Neural crest cell (in vitro differentiated cells): ENCODE measurements around the gene CCNC. TPM values are rescaled to one million over a fixed set of nuclear protein-coding genes. Genes with fewer than 3 reads are reported as not detected.
A peak's percentile ranks its signal among the peaks of the same experiment; 100 is the strongest.

ENCODE experiments used
- DNase-seq: peaks from one replicate; pipeline ENCODE4 v3.0.0; 2021; ENCODE audit warnings: low read depth, mixed read lengths, low spot score
- H3K27ac Mint-ChIP-seq: one replicate; pipeline ENCODE4 v1.8.0; 2021; ENCODE audit warnings: mild to moderate bottlenecking, mixed read lengths; ENCODE audit not compliant: unreplicated experiment
- H3K27me3 Mint-ChIP-seq: 2 replicates; pipeline ENCODE4 v1.8.0; 2021; ENCODE audit warnings: low read depth, mild to moderate bottlenecking, mixed read lengths
- H3K36me3 Mint-ChIP-seq: 2 replicates; pipeline ENCODE4 v1.8.0; 2021; ENCODE audit warnings: low read depth, mild to moderate bottlenecking, mixed read lengths
- H3K4me1 Mint-ChIP-seq: 2 replicates; pipeline ENCODE4 v1.8.0; 2021; ENCODE audit warnings: mixed read lengths
- H3K4me3 Mint-ChIP-seq: one replicate; pipeline ENCODE4 v1.8.0; 2021; ENCODE audit warnings: mild to moderate bottlenecking, mixed read lengths
- H3K9me3 Mint-ChIP-seq: 2 replicates; pipeline ENCODE4 v1.8.0; 2021; ENCODE audit warnings: mixed read lengths
- total RNA-seq: library from RNA; stranded (reverse); gene quantifications from 2 replicates; pipeline ENCODE4 v1.2.1, GENCODE V29; 2021
- TF ChIP-seq, protein P1 (sequence below): fragments of 200-600 bp; sonication (generic); conservative IDR thresholded peaks from 2 replicates; pipeline ENCODE4 v1.5.0; 2021; ENCODE audit warnings: antibody characterized with exemption, mild to moderate bottlenecking

The CCNC gene
- total RNA-seq, 1 donor from 2014 or later, result 45.5 TPM

DNA sequence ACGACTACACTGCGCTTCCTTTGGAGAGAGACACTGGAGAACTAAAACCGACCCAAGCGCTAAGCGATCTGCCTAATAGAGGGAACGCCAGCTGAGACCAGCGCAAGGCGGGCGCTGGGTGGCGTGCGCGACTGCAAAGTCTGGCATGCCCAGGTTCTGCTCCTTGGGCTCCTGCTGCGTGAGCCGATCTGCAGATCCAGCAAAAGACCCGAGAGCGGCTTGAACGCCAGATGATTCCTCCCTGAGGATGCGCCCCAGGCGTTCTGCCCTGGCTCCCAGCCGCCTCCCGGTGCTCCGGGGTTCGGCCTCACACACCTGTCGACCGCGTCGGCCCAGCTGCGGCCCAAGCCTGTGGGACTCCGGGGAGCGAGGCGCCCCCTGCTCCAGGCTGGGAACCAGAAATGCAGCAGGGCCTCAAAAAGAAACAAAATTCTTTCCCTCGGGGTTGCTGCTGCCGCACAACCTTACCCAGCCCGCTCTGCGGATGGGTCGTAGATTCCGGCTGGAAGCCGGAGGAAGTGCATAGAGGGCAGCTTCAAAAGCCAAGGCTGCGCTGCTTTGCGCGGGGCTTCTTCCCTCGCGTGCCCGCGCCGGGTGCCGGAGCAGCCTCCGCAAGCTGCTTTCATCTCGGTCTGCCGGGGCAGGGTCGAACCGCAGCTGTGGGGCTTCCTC, 20.3 kb upstream of the CCNC start:
- Mint-ChIP-seq H3K27ac (no peak overlapping the region), H3K9me3 (no peaks in the 10 kb centered on the region), H3K36me3 (no peaks in the 10 kb centered on the region), H3K4me3 (peak overlapping the region; percentile 86), H3K4me1 (peaks cover 19% of the 10 kb centered on the region), H3K27me3 (peaks cover 92% of the 10 kb centered on the region)
- TF ChIP-seq, protein P1, sequence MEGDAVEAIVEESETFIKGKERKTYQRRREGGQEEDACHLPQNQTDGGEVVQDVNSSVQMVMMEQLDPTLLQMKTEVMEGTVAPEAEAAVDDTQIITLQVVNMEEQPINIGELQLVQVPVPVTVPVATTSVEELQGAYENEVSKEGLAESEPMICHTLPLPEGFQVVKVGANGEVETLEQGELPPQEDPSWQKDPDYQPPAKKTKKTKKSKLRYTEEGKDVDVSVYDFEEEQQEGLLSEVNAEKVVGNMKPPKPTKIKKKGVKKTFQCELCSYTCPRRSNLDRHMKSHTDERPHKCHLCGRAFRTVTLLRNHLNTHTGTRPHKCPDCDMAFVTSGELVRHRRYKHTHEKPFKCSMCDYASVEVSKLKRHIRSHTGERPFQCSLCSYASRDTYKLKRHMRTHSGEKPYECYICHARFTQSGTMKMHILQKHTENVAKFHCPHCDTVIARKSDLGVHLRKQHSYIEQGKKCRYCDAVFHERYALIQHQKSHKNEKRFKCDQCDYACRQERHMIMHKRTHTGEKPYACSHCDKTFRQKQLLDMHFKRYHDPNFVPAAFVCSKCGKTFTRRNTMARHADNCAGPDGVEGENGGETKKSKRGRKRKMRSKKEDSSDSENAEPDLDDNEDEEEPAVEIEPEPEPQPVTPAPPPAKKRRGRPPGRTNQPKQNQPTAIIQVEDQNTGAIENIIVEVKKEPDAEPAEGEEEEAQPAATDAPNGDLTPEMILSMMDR, result peak; percentile 60
- DNase-seq, result peak; percentile 55

DNA sequence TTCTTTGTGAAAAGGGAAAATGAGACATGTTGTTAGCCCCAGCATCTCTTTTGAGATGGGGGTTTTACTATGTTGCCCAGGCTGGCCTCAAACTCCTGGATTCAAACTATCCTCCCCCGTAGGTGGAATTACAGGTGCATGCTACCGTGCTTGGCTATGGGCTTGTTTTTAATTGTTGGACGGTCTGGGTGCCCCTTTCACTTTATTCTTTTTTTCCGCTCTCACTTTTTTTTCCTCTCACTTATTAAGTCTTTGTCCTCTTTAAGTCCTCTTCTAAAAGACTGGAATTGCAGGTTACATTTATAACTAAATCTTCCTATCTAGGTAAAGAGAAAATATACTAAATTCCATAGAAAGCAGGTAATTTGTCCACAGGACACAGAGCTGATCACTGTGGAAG, 19.3 kb upstream of the CCNC start:
- no peaks in the 10 kb centered on the region for H3K36me3 Mint-ChIP-seq
- no peak overlapping the region for H3K27ac Mint-ChIP-seq
- H3K4me3 Mint-ChIP-seq, result no peak overlapping the region
- H3K27me3 Mint-ChIP-seq, result peaks cover 93% of the 10 kb centered on the region
- DNase-seq, result no peak
- TF ChIP-seq, protein P1, result no peak
- no peaks in the 10 kb centered on the region for H3K9me3 Mint-ChIP-seq
- peaks cover 19% of the 10 kb centered on the region for H3K4me1 Mint-ChIP-seq

DNA sequence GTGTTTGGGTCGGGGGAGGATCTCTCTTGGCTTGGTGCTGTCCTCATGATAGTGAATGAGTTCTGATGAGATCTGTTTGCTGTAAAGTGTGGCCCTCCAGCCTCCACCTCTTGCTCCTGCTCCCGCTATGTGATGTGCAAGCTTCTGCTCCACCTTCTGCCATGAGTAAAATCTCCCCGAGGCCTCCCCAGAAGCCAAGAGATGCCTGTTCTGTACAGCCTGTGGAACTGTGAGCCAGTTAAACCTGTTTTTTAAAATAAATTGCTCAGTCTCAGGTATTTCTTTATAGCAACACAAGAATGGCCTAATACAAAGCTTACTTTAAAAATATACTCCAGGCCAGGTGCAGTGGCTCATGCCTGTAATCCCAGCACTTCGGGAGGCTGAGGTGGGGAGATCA, 11.3 kb upstream of the CCNC start:
- Mint-ChIP-seq H3K9me3 (no peaks in the 10 kb centered on the region), H3K4me1 (no peaks in the 10 kb centered on the region), H3K27ac (no peak overlapping the region), H3K4me3 (no peak overlapping the region), H3K27me3 (peaks cover 84% of the 10 kb centered on the region), H3K36me3 (no peaks in the 10 kb centered on the region)
- TF ChIP-seq, protein P1, result no peak
- DNase-seq, result no peak

DNA sequence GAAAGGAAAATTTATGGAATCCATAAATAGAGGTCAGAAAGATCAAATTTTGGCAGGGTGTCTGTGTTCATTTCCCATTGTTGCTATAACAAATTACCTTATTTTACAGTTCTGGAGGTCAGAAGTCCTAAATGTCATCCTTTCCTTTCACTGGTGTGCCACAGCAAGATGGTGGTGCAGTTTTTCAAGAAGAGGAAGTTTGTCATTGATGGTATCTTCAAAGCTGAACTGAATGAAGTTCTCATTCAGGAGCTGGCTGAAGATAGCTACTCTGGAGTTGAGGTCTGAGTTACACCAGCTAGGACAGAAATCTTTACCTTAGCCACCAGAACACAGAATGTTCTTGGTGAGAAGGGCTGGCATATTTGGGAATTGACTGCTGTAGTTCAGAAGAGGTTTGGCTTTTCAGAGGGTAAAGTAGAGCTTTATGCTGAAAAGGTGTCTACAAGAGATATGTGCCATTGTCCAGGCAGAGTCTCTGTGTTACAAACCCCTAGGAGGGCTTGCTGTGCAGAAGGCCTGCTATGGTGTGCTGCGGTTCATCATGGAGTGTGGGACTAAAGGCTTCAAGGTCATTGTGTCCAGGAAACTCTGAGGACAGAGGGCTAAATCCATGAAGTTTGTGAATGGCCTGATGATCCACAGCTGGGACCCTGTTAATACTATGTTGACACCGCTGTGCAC, 7.2 kb upstream of the CCNC start:
- Mint-ChIP-seq H3K9me3 (peaks cover 2% of the 10 kb centered on the region), H3K4me3 (no peak overlapping the region), H3K27ac (no peak overlapping the region), H3K27me3 (peaks cover 62% of the 10 kb centered on the region), H3K36me3 (no peaks in the 10 kb centered on the region), H3K4me1 (no peaks in the 10 kb centered on the region)
- DNase-seq, result no peak
- TF ChIP-seq, protein P1, result no peak

DNA sequence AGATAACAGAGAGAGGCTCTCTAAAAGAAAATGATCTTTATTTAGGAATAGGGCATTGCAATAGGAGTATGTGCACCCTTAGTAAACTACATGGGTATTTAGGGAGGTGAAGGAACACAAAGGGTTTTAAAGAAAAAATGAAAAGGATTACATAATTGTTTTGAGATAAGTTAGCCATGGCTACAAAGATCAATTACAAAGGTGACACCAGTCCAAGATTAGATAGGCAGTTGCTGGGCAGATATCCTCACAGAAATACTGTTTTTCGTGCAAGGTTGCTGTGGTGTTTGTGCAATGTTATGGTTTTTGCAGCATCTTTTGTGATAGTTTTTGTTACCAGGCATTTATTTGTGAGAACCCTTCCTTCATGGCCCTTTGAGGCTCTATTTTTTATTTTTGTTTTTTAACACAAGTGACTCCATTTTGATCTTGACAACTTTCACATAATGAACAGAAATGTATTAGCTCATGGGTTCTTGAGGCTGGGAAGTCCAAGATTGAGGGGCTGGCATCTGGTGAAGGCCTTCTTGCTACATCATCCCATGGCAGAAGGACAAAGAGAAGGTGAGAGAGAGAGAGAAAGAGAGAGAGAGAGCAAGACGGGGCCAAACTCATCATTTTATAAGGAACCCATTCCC, 5.6 kb upstream of the CCNC start:
- Mint-ChIP-seq H3K36me3 (no peaks in the 10 kb centered on the region), H3K9me3 (peaks cover 2% of the 10 kb centered on the region), H3K27ac (no peak overlapping the region), H3K4me1 (no peaks in the 10 kb centered on the region), H3K4me3 (no peak overlapping the region), H3K27me3 (peaks cover 48% of the 10 kb centered on the region)
- TF ChIP-seq, protein P1, result no peak
- DNase-seq, result no peak
